Measurements from ENCODE around the gene RIMOC1. TPM values are rescaled to one million over a fixed set of nuclear protein-coding genes. Genes with fewer than 3 reads are reported as not detected.

RIMOC1 gene
- total RNA-seq, 2 experiments from 2014 or later: 21.1 to 27.3 TPM

GRCh38 chr5:41876678-41877077 lies 27.5 kb upstream of the RIMOC1 start:
- peaks cover 6% of the 10 kb centered on the region for H3K9me3 Mint-ChIP-seq (ENCODE audit: low read depth)
- no peak overlapping the region for H3K27ac Mint-ChIP-seq
- DNase-seq (no peak), ATAC-seq (no peak)
- CTCF ChIA-PET: interaction anchor here (1.2 to 1.6 kb wide), 3 partner anchors 12 to 49 kb away, joined by 3 to 7 read pairs (median 3); partner anchors contain the start of gene FBXO4
- peaks cover 18% of the 10 kb centered on the region for H3K4me1 Mint-ChIP-seq
- peaks cover 7% of the 10 kb centered on the region for H3K36me3 Mint-ChIP-seq
- no peak overlapping the region for H3K4me3 Mint-ChIP-seq
- H3K27me3 Mint-ChIP-seq: no peaks in the 10 kb centered on the region

- Mint-ChIP-seq H3K27me3 (no peaks in the 10 kb centered on the region), H3K36me3 (peaks cover 7% of the 10 kb centered on the region)
Measured at GRCh38 chr5:41877408-41877807, 26.7 kb upstream of the RIMOC1 start.

GRCh38 chr5:41878173-41878572 lies 26.0 kb upstream of the RIMOC1 start:
- no peak overlapping the region for H3K27ac Mint-ChIP-seq
- H3K9me3 Mint-ChIP-seq (ENCODE audit: low read depth): peaks cover 6% of the 10 kb centered on the region
- ATAC-seq (no peak), DNase-seq (no peak)
- CTCF ChIA-PET: no interaction called here
- H3K36me3 Mint-ChIP-seq: peaks cover 8% of the 10 kb centered on the region
- H3K4me1 Mint-ChIP-seq: peaks cover 15% of the 10 kb centered on the region
- H3K27me3 Mint-ChIP-seq: no peaks in the 10 kb centered on the region
- no peak overlapping the region for H3K4me3 Mint-ChIP-seq

More at GRCh38 chr5:41877408-41877807, 26.7 kb upstream of the RIMOC1 start:
- Mint-ChIP-seq H3K4me1 (peaks cover 15% of the 10 kb centered on the region), H3K4me3 (no peak overlapping the region), H3K27ac (no peak overlapping the region), H3K9me3 (ENCODE audit: low read depth) (peaks cover 6% of the 10 kb centered on the region)
- ATAC-seq (no peak), DNase-seq (no peak)
- CTCF ChIA-PET: interaction anchor here (1.3 kb wide), 1 partner anchor 13 kb away, joined by 3 read pairs; no protein-coding TSS in a partner anchor

GRCh38 chr5:41878643-41879478 lies 25.3 kb upstream of the RIMOC1 start:
- DNase-seq (no peak), ATAC-seq (no peak)
- Mint-ChIP-seq H3K36me3 (peaks cover 8% of the 10 kb centered on the region), H3K27me3 (no peaks in the 10 kb centered on the region), H3K9me3 (ENCODE audit: low read depth) (peaks cover 6% of the 10 kb centered on the region), H3K4me3 (no peak overlapping the region), H3K4me1 (peaks cover 15% of the 10 kb centered on the region), H3K27ac (no peak overlapping the region)
- CTCF ChIA-PET: no interaction called here

- no peak overlapping the region for H3K27ac Mint-ChIP-seq
- H3K4me1 Mint-ChIP-seq: peaks cover 5% of the 10 kb centered on the region
- no peak overlapping the region for H3K4me3 Mint-ChIP-seq
- CTCF ChIA-PET: interaction anchor here (1.3 to 1.5 kb wide), 3 partner anchors 11 to 175 kb away, joined by 3 read pairs; no protein-coding TSS in a partner anchor
- peaks cover 8% of the 10 kb centered on the region for H3K36me3 Mint-ChIP-seq
- ATAC-seq (no peak), DNase-seq (no peak)
- no peaks in the 10 kb centered on the region for H3K27me3 Mint-ChIP-seq
- peaks cover 3% of the 10 kb centered on the region for H3K9me3 Mint-ChIP-seq (ENCODE audit: low read depth)
Measured at GRCh38 chr5:41882765-41883164, 21.4 kb upstream of the RIMOC1 start.

GRCh38 chr5:41883243-41883642 lies 20.9 kb upstream of the RIMOC1 start:
- H3K36me3 Mint-ChIP-seq: peaks cover 8% of the 10 kb centered on the region
- DNase-seq (no peak), ATAC-seq (no peak)
- H3K27ac Mint-ChIP-seq: no peak overlapping the region
- no peak overlapping the region for H3K4me3 Mint-ChIP-seq
- peaks cover 5% of the 10 kb centered on the region for H3K4me1 Mint-ChIP-seq
- CTCF ChIA-PET: interaction anchor here (1.0 to 1.5 kb wide), 4 partner anchors 10 to 174 kb away, joined by 3 to 4 read pairs (median 3); no protein-coding TSS in a partner anchor
- H3K27me3 Mint-ChIP-seq: no peaks in the 10 kb centered on the region
- H3K9me3 Mint-ChIP-seq (ENCODE audit: low read depth): peaks cover 3% of the 10 kb centered on the region

GRCh38 chr5:41883936-41884335 lies 20.2 kb upstream of the RIMOC1 start:
- H3K27me3 Mint-ChIP-seq: no peaks in the 10 kb centered on the region
- DNase-seq (no peak), ATAC-seq (no peak)
- no peak overlapping the region for H3K4me3 Mint-ChIP-seq
- peaks cover 5% of the 10 kb centered on the region for H3K4me1 Mint-ChIP-seq
- peaks cover 3% of the 10 kb centered on the region for H3K9me3 Mint-ChIP-seq (ENCODE audit: low read depth)
- H3K36me3 Mint-ChIP-seq: peaks cover 8% of the 10 kb centered on the region
- no peak overlapping the region for H3K27ac Mint-ChIP-seq
- CTCF ChIA-PET: interaction anchor here (1.0 to 1.5 kb wide), 4 partner anchors 9 to 173 kb away, joined by 3 to 4 read pairs (median 3); no protein-coding TSS in a partner anchor

- DNase-seq (no peak), ATAC-seq (peak; percentile 68)
- peaks cover 5% of the 10 kb centered on the region for H3K4me1 Mint-ChIP-seq
- H3K27me3 Mint-ChIP-seq: no peaks in the 10 kb centered on the region
- H3K9me3 Mint-ChIP-seq (ENCODE audit: low read depth): no peaks in the 10 kb centered on the region
- H3K27ac Mint-ChIP-seq: no peak overlapping the region
- CTCF ChIA-PET: interaction anchor here (0.9 to 1.5 kb wide), 3 partner anchors 8 to 42 kb away, joined by 3 read pairs; no protein-coding TSS in a partner anchor
- H3K4me3 Mint-ChIP-seq: no peak overlapping the region
- H3K36me3 Mint-ChIP-seq: peaks cover 5% of the 10 kb centered on the region
Measured at GRCh38 chr5:41885286-41885685, 18.9 kb upstream of the RIMOC1 start.

GRCh38 chr5:41891066-41891707 lies 13.0 kb upstream of the RIMOC1 start:
- Mint-ChIP-seq H3K4me1 (peaks cover 26% of the 10 kb centered on the region), H3K27ac (peak overlapping the region; percentile 4), H3K4me3 (no peak overlapping the region), H3K36me3 (peaks cover 8% of the 10 kb centered on the region), H3K27me3 (peaks cover 9% of the 10 kb centered on the region), H3K9me3 (ENCODE audit: low read depth) (no peaks in the 10 kb centered on the region)
- CTCF ChIA-PET: interaction anchor here (1.2 to 1.4 kb wide), 2 partner anchors 13 to 15 kb away, joined by 3 read pairs; no protein-coding TSS in a partner anchor
- peak; percentile 46 for DNase-seq
- ATAC-seq: peak; percentile 50

GRCh38 chr5:41892031-41892430 lies 12.1 kb upstream of the RIMOC1 start:
- H3K27me3 Mint-ChIP-seq: peaks cover 17% of the 10 kb centered on the region
- peaks cover 26% of the 10 kb centered on the region for H3K4me1 Mint-ChIP-seq
- H3K27ac Mint-ChIP-seq: peak overlapping the region; percentile 4
- DNase-seq (no peak), ATAC-seq (no peak)
- H3K36me3 Mint-ChIP-seq: peaks cover 8% of the 10 kb centered on the region
- no peak overlapping the region for H3K4me3 Mint-ChIP-seq
- CTCF ChIA-PET: interaction anchor here (1.2 to 1.6 kb wide), 3 partner anchors 12 to 21 kb away, joined by 3 to 7 read pairs (median 3); partner anchors contain the start of genes OXCT1 and RIMOC1
- no peaks in the 10 kb centered on the region for H3K9me3 Mint-ChIP-seq (ENCODE audit: low read depth)

GRCh38 chr5:41893074-41893851 lies 10.9 kb upstream of the RIMOC1 start:
- Mint-ChIP-seq H3K4me3 (peak overlapping the region; percentile 63), H3K27ac (peak overlapping the region; percentile 79), H3K4me1 (peaks cover 26% of the 10 kb centered on the region), H3K9me3 (ENCODE audit: low read depth) (no peaks in the 10 kb centered on the region), H3K36me3 (peaks cover 10% of the 10 kb centered on the region), H3K27me3 (peaks cover 22% of the 10 kb centered on the region)
- DNase-seq (no peak), ATAC-seq (peak; percentile 75)
- CTCF ChIA-PET: interaction anchor here (1.0 to 1.7 kb wide), 7 partner anchors 8 to 33 kb away, joined by 3 to 7 read pairs (median 3); partner anchors contain the start of genes OXCT1 and RIMOC1

- CTCF ChIA-PET: interaction anchor here (1.2 to 1.3 kb wide), 2 partner anchors 37 to 40 kb away, joined by 3 read pairs; no protein-coding TSS in a partner anchor
- Mint-ChIP-seq H3K27me3 (peaks cover 24% of the 10 kb centered on the region), H3K9me3 (ENCODE audit: low read depth) (no peaks in the 10 kb centered on the region), H3K4me3 (no peak overlapping the region), H3K4me1 (peaks cover 22% of the 10 kb centered on the region), H3K27ac (no peak overlapping the region), H3K36me3 (peaks cover 10% of the 10 kb centered on the region)
- ATAC-seq (no peak), DNase-seq (no peak)
Measured at GRCh38 chr5:41896230-41896629, 7.9 kb upstream of the RIMOC1 start.
